Spleen (tissue), 7 donors: ENCODE measurements around the gene PITPNB.

Source experiments
- POLR2A ChIP-seq, 3 donors: fragments of 450-650 bp; IDR thresholded peaks; one replicate each; pipeline ENCODE4 v1.5.1; 2017; ENCODE audit warnings: antibody characterized with exemption in 3 of 3, mild to moderate bottlenecking in 1 of 3
- TF ChIP-seq, protein P1 (sequence below), 11 experiments: fragments of 200-600 bp in 7 of 11; fragments of 450-650 bp in 4 of 11; sonication (generic) in 4 of 11; IDR thresholded peaks in 8 of 11; conservative IDR thresholded peaks in 3 of 11; 1 replicate in 7 of 11; 2 replicates in 4 of 11; pipeline versions ENCODE4 v1.4.0 to v1.8.0; 2016 to 2021; ENCODE audit warnings: antibody characterized with exemption in 11 of 11, inconsistent platforms in 4 of 11, mild to moderate bottlenecking in 1 of 11
- donor health status: DM: no; HTN: no; CAD: no; lungs with moderate emphysema.
- donor health status: DM: no; HTN: no; CAD: no.
- donor health status: DM: no; HTN: no; CAD: no.

DNA sequence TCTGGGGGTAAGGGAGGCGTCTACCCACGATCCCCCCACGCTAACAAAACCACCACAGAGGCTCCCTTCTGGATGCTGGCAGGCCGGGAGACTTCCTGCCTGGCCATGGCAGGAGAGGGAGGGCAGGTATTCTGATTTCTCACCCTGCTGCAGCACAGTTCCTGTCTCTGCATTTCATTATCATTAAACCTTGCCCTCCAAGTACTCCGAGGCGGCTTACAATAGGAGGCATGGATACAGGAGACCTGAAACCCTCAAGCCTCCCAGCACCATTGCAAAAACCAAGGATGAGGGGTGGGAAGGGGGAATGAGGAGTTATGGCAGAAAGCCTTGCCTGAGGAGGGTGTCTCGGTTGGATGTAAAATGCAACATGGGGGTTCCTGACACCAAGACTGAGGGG lies 73.4 kb downstream of the PITPNB start:
- TF ChIP-seq, protein P1, sequence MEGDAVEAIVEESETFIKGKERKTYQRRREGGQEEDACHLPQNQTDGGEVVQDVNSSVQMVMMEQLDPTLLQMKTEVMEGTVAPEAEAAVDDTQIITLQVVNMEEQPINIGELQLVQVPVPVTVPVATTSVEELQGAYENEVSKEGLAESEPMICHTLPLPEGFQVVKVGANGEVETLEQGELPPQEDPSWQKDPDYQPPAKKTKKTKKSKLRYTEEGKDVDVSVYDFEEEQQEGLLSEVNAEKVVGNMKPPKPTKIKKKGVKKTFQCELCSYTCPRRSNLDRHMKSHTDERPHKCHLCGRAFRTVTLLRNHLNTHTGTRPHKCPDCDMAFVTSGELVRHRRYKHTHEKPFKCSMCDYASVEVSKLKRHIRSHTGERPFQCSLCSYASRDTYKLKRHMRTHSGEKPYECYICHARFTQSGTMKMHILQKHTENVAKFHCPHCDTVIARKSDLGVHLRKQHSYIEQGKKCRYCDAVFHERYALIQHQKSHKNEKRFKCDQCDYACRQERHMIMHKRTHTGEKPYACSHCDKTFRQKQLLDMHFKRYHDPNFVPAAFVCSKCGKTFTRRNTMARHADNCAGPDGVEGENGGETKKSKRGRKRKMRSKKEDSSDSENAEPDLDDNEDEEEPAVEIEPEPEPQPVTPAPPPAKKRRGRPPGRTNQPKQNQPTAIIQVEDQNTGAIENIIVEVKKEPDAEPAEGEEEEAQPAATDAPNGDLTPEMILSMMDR (IDR thresholded peaks at IDR 0.05 in 8 of 11, conservative IDR thresholded peaks at IDR 0.05 in 3 of 11), result no peak
- no peak for TF ChIP-seq POLR2A (IDR thresholded peaks at IDR 0.05)
